SW 1271 (cell line): ENCODE data around the gene SH3BP4.

Experiments
- DNase-seq, 2 experiments: peaks; one replicate each; lab custom pipeline; 2025; lab: John Stamatoyannopoulos, UW

The SH3BP4 gene

DNA sequence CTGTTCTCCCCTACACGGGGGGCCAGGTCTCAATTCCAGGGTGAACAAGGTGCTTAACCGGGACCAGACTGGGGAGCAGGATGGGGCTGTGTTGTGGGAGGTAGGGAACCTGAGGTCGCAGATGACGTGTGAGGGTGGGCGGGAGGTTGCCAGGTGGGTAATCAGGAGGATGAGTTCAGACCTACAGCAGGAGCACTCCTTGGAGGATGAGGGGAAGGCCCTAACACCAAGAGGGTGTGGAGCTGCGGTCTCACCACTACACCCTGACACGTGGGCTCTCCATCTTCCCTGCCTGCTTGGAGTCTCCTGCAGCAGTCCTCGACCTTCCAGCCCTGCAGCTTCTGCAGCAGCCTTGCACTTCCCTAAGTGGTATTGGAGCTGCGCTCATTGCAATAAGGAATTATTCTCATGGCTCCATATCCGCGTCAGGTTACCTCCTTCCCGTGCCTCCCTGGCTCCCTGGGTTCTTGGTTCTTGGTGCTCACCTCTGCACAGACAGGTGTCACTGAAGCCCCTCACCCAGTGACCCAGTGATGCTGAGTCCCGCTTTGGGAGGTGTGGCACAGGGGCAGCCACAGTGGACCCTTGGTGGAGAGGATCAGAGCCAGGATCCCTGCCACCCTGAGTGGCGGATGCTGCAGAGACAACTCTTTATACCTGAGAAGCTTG is 15.5 kb downstream of the SH3BP4 start:
- DNase-seq, result no peak

DNA sequence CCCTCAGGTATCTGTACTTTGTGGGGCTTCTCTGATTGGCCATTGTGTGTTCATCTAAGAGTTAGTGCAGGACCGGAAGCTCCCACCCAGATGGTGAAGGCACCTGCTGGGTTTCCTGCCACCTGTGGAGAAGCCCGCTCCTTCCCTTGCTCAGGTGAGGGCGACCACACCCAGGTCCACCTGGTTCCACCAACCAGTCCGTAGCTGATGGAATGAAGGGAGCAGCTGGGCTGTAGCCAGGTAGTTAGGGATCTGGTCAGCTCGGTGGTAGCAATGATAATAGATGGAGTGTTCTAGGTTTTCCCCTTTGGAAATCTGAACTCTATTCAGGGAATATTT is 16.0 kb downstream of the SH3BP4 start:
- no peak for DNase-seq

DNA sequence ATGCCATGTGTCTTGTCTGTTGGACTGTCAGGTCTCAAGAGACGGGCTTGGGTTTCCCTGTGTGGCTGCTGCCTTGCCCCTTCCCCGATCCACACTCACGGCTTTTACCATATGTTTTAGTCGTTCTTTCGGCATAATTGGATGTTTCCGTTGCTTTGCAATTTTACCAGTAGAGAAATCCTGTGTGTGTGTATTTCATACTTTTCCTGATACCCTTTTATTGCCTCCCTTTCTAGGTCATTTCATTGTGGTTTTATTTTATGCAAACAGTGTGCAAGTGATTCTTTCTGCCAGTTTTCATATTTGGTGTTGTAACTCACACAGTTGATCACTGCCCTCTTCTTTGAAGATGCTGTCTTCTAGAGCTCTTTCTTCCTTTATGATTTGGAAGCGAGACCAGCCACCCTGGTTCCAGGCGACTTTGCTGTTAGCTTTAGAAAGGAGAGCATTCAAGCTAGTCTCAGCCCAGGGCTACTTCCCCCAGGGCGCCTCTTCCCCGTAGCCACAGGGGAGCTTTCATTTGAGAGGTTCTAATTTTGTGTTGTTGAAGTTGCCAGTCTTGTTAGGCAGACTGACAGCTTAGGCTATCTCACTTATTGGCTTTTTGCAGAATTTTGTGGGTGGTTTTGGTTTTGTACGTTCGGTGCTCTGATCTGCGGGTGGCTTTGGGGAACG is 17.0 kb downstream of the SH3BP4 start:
- DNase-seq, result no peak

DNA sequence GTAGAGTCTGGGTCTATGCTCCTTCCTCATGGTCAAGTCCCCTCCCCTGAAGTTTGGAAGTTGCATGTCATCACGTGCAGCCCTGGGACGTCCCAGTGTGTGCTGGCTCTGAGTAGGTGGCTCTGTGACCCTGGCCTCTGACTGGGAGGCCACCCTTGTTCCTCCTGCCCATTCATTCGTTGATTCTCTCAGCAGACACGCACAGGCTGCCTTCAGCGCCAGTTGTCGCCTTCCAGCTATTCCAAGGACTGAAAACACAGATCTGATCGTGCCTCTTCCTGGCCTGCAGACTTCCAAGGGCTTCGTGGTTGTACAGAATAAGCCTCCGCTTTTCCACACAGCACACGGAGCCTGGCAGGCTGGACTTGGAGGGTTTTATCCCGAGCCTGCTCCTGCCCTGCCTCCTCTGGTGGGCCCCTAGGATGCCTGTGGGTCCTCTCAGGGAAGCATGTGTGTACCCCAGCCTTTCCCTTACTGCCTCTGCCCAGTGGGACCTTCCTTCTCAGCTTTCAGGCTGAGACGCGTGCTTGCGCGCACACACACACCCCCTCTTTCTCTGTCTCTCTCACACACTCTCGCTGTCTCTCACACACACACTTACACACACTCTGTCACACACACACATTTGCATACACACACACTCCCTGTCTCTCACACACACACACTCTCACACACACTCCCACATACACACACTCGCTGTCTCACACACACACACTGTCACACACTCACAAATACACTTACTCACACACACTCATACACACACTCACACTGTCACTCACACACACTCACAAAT is 17.7 kb downstream of the SH3BP4 start:
- no peak for DNase-seq

DNA sequence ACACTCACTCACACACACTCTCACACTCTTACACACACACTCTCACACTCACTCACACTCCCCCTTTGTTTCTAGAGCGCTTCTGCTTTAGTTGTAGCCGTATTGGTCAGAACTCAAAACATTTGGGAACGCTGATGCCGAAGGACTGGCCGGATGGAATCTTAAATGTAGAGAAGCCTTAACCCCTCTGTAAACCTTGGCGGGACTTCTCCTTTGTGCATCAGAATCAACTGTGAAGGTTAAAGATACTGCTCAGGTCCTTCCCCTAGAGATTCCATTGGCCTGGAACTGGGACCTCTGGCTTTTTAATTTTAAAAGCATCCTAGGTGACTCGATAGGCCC is 18.3 kb downstream of the SH3BP4 start:
- no peak for DNase-seq

DNA sequence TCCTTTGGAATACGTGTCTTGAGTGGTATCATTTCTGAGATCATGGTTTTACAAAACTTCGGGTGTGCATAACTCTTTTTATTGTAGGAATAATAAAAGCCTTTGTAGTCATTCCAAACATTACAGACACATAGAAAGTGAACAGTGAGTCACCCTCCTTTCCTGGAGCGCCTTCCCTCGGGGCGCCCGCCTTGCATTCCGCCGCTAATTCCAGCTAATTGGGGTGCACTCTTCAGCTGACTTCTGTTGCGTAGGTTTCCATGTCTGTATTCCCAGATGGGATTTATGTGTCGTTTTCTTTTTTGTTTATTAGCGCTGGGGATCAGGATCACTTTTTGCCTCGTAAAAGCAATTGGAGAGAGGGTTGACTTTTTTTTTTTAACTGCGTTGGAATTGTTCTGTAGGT is 18.7 kb downstream of the SH3BP4 start:
- DNase-seq, result no peak

DNA sequence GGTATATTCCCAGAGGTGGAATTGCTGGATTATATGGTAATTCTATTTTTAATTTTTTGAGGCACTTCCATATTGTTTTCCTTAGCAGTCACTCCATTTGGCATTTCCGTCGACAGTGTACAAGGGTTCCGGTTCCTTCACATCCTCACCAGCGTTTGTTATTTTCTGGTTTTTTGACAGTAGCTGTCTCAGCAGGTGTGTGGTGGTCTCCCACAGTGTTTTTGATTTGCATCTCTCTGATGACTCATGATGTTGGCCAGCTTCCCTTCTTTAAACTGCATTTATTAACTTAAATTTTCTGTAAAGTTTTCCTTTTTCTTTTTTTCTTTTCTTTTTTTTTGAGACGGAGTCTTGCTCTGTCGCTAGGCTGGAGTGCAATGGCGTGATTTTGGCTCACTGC is 19.7 kb downstream of the SH3BP4 start:
- no peak for DNase-seq

DNA sequence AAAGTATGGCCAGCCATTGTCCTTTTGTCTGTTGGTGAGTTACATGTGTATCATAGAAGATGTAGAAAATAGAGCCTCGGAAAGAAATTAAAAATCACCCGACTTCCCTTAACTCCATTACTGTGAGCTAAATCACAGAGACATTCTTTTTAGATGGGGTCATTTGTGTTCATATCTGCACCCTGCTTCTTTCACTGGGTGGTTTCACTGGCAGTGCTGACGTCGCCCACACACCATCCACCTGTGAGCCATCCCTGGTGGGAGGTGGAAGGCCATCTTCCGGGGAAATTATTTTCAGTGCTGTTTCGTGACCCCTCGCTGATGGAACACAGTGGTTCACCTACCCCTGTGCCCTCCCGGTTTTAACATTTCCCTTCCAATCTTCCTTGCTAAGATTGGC is 21.2 kb downstream of the SH3BP4 start:
- no peak for DNase-seq

DNA sequence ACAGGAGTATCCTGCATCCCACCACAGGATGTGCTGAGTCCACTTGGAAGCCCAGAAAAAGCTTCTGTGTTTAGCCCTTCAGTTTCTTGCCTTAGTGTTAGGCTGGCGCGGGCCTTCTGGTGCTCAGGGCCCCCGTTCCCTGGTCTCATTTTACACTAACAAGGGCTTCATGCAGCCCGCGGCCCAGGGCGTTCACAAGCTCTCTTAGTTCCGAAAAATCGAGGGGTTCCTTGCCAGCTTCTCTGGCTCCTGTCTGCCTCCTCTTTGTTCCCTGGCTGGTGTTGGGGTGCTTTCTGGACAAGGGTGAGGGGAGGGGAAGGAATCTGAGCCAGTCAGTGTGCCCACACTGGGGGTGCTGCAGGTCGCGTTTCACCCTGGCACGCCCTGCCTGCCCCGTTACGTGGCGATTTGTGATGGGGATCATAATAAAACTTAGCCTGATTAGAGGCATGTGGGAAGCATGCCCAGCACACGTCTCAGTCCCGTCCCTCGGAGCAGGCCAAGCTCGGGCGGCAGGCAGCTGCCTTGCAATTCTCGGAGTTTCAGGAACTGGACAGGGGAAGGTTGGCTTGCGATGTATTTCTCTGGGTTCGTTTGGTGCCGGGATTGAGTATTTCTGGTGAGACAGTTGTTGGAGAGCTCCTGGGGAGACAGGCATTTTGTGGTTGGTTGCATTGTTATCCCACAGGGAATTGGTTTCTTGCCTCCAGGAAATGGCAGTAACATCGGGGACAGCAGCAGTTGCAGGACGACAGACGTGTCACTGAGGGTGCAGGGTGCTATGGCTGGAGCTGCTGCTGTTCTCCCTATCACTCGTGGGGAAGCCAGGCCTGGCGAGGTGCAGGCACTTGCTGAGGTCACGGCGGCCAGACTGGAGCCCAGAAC is 22.9 kb downstream of the SH3BP4 start:
- peak in 1 of 2 experiments; percentile 13 for DNase-seq

DNA sequence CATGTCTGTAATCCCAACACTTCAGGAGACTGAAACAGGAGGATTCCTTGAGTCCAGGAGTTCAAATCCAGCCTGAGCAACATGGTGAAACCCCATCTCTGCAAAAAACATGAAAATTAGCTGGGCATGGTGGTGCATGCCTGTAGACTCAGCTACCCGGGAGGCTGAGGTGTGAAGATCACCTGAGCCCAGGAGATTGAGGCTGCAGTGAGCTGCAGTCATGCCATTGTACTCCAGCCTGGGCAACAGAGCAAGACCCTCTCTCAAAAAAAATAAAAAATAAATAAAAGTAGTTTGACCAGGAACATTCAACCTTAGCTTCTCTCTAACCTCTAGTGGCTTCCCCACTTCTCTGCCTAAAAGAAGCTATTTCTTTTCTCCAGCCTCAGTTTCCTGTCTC is 23.8 kb downstream of the SH3BP4 start:
- no peak for DNase-seq

DNA sequence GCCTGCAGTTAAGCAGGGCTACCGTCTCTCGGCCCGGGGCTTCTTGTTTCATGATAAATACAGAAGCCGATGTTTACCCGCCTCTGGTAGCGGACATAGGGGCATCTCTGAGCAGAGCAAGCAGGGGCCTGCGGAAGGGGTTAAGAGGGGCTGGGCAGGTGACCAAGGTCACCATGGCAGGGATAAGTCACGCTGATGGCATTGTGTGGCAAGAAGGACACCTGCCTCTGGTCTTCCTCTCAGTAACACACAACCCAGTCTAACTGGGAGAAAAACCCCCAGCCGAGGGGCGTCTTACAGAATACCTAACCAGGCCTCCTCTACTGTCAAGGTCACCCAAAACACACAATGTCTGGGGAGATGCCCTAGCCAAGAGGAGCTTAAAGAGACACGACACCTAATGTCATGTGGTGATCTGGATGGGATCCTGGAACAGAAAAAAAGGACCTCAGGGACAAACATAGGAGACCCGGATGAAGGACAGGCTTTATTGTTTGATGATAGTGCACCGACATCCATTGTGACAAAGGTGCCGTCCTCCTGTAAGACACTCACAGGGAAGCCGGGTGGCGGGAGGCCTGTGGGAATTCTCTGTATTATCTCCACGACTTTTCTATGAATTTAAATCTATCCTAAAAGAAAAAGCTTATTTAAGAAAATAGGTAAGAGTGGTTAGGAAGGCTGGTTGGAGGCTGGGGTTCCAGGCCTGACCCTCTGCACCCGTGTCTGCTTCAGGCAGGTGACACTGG is 24.8 kb downstream of the SH3BP4 start:
- no peak for DNase-seq

DNA sequence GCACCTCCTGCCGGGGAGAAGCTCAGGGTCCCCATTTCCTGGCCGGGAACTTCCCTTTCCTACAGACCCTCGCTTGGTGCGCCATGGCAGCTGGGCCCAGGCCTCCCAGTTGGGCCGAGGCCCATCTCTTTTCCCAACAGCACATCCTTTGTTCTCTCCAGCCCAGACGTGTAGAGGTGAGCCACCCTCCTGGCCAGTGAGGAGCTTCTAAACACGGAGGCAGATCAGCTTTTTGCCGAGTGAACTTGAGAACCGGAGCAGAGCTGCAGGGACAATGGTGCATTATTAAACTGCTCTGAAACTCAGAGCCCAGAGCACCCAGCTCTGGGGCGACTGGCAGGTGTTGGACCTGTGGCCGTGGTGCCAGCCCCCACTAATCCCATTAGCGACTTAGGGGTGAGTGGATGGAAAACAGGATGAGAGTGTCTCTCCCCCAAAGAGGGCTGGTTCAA is 25.4 kb downstream of the SH3BP4 start:
- no peak for DNase-seq

DNA sequence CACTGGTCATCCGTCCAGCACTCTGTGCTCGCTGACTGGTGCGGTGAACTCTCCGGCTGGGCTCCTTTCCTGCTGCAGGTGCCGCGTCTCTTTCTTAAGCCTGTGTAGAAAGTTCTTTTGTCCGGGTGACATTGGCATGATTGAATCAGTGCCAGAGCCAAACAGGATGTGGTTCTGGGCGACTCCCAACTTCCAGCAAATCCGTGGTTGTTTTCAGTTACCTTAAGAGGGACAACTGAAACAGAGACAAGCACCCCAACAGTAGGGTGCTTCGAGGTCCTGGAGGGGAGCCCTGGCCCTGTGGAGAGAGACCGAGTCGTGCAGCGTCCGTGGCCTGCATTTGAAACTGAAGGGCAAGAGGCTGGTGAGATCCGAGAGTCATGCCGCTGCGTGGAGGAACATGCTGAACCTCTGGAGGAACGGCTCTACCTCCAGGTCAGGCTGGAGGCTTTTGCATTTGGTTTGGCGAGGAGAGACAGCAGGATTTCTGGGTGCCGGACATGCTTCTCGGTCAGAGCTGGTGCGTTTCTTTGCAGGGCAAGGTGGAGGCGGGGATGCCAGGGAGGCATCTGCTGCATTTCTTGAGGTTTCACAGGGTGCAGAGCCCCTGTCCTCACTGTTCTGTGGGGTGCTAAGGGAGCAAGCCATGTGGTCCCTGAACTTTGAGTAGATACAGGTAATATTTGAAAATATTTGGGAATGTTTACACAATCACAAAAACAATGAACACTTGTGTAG is 26.8 kb downstream of the SH3BP4 start:
- peak in 1 of 2 experiments; percentile 73 for DNase-seq

DNA sequence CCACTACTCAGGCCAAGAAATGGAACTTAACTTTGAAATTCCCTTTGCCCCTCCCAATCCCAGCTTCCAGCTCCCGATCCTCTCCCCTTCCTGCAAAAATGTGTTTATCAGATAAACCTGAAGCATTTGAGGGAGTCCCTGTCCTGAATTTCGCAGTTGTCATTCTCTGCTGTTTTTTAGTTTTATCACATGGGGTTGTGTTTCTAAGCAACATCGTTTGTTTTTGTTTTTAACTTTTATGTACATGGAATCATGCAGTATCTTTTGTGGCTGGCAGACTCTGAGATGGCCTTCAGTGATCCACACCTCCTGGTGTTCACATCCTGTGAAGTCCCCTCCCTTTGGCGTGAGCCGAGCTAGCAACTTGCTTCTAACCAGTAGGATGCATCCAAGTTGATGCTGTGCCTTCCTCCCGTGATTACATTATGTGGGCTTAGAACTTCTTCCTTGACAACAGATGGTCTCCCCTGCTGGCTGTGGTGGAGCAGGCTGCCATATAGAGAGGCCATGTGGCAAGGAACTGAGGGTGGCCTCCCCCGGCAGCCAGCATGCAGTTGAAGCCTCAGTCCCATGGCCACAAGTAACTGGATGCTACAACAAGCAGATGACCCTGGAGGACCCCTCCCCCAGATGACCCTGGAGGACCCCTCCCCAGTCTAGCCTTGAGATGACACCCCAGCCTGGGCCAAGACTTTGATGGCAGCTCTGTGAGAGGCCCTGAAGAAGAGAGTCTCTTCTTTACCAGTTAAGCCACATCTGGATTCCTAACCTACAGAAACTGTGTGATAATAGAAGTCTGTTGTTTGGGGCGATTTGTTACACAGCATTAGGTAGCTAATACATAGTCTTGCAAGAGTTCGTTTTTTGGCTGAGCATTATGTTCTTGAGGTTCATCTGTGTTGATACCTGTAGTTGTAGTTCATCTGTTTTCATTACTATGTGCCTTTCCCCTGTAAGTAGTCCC is 27.7 kb downstream of the SH3BP4 start:
- DNase-seq, result peak in 1 of 2 experiments; percentile 69

DNA sequence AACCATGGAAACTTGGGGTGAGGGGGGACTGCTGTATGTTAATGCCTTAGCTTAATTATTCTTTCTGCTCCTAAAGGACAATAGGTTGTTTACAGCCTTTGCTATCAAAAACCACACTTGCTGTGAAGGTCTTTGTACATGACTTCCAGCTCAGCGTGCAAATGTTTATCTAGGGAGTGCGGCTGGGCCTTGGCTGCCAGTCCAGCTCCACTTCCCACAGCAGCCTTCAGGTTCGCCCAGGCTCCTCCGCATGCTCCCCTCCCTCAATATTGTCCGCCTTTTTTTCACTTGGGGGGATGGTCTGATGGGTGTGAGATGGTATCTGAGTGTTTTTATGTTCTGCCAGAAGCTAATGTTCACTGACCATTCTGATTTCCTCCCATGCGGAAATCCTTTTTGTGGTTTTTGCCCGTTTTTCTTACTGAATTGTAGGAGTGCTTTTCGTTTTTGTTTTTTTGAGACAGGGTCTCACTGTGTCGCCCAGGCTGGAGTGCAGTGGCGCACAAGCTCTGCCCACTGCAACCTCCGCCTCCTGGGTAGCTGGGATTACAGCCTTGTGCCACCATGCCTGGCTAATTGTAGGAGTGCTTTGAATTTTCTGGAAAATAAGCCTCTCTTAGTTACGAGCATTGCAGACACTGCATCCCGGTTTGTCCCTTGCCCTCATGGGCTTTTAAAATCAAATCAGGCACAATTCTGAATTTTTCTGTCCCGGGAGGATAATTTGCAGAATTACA is 28.8 kb downstream of the SH3BP4 start:
- DNase-seq, result no peak

DNA sequence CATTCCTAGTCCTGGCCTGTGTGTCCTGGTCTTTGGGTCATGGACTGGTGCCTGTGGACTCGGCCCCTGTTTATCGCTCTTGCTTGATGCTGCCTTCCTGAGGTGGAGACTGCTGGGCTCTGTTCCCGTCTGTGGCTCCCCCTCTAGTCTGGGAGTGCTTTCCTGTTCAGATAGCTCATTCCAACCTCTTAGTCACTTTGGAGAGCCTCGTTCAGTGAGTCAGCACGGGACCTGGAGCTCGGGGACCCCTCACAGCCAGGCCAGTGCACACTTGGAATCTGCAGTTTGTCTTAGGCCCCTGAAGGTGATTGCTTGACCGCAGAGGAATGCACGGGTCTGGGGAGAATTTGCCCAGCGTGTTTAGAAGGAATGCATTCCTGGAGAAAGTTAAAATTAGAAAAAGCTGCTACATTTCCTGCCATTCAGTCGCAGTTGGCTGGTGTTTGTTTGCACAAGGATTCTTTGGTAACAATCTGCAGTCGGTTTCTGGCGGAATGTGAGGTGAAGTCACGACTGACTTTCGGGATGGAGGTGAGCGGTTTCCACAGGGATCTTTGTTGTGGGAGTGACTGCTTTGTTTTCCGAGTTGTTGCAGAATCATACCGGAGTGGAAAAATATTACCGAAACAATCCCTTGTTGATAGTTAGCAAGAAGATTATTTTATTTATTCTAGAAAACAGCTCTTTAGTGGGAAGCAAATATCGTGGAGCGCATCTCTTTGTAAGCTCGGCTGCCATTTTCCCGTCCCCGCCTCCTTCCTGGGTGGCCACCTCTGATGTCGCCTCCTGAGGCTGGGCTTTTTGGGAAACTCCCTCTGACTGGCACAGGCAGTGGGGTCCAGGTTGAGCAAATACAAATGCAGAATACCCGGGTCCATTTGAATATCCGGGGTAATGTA is 29.6 kb downstream of the SH3BP4 start:
- peak; percentile 81 to 96 for DNase-seq

DNA sequence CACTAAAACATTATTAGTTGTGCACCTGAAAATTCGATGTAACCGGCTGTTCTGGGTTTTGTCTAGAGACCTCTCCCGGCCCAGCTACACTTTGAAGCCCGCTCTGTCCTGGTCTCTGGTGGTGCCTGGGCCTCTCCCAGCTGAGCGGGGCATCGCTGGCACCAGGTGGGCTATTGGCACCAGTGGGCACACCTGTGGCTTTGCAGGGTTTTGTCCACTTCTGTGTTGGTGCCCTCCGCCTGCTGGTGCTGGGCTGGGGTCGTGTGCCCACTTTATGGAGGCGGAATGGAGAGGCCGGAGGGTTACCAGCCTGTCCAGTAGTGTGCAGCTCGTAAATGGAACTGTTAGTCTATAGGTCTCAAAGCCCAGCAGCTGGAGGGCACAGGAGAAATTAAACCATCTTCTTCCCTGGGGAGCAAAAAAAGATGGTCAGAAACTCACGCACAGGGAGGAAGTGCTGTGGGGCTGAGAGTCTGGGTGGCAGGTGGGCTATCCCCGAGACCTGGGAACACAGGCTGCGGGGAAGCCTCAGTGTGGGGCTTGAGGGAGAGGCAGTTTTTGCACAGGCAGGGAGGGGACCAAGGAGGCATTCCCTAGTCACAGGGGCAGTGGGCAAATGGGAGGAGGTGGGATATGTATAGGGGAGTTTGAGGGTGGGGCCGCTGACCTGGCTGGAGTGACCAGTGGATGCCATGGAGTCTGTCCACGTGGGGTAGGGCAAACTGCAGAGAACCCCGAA is 30.4 kb downstream of the SH3BP4 start:
- no peak for DNase-seq
